GM19351 (cell line): Measurements from ENCODE around the gene JOSD2.

Source experiments
- ATAC-seq: cut with Tn5 transposase; IDR thresholded peaks from one replicate; pipeline ENCODE4 v1.9.1; 2021; ENCODE audit warnings: mild to moderate bottlenecking, moderate library complexity; ENCODE audit not compliant: unreplicated experiment

JOSD2 gene

DNA sequence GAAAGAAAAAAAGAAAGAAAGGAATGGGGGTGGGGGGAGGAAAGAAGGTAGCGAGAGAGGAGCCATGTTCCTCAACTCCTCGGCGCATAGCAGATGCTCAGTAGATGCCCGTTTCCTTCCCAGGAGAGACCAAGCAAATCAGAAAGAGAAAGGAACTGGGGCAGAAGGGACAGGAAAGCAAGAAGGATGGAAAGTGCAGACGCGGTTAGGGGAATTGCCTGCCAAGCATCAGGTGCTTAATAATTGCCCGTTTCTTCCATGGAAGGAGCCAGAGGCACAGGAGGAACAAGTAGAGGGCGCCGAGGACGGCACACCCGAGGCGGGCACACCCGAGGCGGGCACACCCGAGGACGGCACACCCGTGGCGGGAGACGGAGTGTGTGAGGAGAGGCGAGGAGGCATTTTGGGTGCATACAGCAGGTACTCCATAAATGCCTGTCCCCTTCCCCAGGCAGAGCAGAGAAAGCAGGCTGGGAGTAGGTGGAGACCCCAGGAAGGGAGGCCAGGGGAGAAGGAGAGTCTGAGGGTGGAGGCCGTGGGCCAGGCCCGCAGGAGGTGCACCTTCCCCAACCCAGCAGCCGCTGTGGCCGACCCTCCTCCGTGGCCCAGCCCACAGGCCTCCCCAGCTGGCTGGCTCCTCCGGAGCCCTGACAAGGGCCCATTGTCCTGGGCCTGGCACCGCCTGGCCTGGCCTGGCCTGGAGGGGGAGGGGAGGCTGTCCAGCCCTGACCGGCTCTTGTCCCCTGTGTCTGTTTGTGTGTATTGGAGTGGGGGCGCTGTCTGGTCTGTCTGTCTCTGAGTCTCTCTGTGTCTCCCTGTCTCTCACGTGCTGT lies 14.6 kb downstream of the JOSD2 start:
- ATAC-seq = no peak

DNA sequence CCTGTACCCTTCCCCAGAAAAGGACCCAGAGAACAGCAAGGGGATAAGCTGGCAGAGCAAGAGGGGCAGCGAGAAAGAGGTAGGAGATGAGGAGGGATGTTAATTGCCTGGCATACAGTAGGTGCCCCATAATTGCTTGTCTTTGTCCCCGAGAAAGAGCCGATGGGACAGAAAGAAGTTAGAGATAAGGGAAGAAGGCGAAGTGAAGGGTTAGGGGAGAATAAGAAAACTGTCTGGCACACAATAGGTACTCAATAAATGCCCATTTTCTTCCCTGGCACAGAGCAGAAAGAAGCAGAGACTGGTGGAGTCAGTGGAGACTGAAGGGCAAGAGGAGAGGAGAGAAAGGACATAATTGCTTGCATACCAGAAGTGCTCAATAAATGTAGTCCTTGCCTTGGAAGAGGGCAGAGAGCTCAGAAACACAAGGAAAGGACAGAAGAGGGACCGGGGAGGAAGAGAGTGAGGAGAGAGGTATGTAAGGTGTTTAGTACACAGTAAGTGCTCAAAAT lies 15.9 kb downstream of the JOSD2 start:
- ATAC-seq = no peak

DNA sequence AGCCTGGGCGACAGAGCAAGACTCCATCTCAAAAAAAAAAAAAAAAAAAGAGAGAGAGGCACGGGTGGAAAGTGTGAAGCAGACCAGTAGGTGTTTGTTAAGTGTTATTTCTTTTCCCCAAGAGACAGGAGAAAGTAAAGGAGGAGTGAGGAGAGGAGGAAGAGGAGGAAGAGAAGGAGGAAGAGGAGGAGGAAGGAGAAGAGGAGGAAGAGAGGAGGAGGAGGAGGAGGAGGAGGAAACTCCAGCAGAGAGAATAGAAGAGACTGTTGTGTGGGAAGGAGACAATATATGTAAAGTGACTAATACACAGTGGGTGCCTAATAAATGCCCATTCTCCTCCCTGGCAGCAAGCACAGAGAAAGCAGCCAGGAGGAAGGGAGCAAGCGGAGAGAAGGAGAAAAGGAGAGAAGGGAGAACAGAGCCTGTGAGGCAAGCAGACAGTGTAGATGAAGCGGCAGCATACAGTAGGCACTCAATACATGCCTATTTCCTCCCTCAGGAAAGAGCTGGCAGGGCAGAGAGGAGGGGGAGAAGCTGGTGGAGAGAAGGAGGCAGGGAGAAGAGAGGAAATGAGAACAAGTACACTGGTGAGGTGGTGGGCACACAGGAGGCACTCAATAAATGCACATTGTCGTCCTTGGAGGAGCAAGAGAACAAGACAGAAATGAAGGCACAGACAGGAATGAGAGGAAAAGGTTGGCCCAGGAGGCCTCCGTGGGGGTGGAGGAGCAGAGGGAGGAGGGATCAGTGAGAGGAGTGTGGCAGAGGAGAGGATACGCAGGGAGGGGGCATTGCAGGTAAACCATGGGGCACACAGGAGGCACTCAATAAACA lies 16.6 kb downstream of the JOSD2 start:
- no peak for ATAC-seq

DNA sequence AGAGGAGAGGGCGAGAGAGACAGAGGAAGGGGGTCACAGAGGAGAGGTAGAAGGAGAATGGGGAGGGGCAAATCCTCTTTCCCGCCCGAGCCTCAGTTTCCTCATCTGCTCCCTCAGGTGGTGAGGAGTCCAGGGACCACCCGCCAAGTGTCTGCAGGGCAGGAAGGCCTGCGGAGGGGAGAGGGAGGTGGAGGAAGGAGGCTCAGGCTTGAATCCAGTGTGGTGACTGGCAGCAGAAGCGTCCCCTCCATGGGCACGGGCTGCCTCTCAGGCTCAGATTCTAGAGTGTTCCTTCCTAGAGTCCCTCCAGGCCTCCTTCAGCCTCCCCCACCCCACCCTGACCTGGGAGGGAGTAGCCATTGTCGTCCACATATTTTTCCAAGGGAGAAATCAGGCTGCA lies 17.8 kb downstream of the JOSD2 start:
- ATAC-seq = no peak

DNA sequence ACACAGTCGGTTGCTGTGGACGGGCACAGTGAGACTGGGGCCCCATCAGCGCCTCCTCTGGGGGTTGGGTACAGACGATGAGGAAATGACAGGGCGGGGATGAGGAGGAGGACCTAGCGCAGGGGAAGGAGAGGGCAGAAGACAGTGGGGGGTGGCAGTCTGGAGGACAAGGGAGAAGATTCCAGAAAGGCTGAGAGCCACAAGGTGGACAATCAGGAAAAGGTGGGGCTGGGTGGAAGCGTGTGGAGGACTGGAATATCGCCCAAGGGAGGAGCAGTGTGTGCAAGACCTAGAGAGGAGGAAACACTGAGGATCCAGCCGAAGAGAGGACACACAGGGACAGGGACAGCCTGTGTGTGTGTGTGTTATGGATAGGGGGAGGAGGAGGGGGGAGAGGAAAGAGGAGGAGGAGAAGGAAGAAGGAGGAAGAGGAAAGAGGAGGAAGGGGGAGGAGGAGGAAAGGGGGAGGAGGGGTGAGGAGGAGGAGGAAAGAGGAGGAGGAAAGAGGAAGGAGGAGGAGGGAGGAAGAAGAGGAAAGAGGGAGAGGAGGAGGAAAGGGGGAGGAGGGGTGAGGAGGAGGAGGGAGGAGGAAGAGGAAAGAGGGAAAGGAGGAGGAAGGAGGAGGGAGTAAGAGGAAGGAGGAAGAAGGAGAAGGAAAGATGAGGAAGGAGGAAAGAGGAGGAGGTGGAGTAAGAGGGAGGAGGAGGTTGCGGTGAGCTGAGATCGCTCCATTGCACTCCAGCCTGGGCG lies 18.5 kb downstream of the JOSD2 start:
- no peak for ATAC-seq

DNA sequence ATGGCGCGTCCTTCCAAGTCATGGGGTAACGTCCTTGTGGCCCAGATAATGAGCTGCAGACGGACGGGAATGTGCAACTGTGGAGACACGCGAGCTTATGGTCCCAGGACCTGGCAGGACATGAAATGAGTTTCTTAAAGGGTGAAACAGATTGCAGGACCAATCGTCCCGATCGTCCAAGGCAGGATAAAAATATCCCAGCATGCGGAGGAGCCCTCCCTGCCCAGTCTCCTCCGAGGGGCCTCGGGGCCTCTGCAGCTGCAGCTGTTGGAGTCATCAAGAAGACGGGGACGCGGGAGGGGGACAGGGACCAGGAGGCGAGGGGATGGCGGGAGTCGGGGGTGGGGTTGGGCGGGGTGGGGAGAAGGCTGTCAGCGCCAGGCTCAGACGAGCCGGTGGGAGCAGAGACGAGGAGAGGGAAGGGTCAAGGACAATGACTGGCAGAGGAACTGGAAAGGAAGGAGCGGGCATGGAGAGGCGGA lies 20.0 kb downstream of the JOSD2 start:
- ATAC-seq = no peak

DNA sequence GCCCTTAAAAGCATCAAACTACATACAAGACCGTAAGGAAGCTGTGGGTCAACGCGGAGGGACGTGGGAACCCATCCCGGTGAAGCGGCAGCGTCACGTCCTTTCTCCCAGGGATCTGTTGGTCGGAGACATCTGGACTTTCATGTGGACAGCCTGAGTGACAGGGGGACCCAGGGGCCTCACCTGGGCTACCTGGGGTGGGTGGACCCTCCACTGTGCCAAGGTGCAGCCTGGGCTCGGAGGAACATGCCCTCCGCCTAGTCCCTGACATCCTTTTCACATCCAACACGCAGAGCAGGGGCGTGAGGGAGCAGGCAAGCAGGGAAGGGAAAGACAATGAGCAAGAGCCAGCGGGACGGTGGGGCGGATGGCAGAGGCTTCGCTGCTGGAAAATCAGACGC lies 20.6 kb downstream of the JOSD2 start:
- no peak for ATAC-seq

DNA sequence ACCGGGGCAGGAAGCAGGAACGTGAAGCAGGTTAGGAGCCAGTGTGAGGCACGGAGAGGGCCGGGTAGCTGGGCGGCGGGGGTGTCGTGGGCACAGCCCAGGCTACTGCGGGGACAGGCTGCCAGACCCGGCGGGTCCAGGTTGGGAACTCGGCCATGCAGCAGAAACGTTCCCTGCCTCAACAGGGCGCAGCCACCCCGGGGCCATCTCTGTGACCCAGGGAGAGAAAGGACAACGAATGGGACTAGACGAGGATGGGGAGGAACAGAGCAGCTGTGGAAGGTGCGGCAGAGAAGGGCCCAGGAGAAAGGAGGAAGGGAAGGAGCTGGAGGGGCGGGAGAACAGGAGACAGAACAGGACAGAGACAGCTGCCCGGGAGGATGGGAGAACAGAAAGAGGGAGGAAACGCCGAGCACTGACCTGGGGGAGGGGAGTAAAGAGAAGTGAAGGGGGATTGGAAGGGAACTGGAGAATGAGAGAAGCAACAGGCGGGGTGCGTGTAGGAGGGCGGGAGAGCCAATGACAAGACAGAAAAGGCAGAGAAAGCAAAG lies 21.5 kb downstream of the JOSD2 start:
- ATAC-seq = no peak

DNA sequence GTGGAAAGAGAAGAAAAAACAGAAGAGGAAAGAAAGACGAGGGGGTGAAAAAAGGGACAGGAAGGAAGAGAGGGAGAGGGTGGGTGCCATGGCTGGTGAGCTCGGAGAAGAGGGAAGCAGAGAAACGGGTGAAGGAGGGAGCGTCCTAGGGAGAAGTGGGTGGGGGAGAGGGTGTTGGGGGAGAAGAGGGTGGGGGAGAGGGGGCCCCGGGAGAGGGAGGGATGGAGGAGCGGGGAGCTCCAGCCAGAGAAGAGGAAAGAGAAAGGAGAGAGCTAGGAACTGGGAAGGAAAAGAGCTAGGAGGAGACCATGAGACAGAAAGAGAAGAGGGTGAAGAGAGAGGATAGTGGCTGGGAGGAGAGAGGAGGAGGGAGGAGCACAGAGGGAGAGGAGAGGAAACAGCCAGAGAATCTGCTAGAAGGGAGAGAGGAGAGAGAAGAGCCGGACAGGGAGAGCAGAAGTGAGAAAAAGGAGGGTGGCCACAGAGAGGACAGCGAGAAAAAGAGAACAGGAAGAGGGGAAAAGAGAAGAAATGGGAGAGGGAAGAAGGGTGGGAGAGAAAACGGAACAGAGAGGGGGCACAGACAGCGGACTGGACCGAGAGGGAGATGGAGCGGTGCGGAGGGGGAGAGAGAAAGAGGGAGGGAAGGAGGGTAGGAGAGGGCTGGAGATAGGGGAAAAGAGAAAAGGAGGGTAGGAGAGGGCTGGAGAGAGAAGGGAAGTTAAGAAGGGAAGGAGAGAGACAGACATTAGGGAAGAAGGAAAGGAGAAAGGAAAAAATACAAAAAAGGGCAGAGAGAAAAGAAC lies 22.4 kb downstream of the JOSD2 start:
- ATAC-seq = no peak

DNA sequence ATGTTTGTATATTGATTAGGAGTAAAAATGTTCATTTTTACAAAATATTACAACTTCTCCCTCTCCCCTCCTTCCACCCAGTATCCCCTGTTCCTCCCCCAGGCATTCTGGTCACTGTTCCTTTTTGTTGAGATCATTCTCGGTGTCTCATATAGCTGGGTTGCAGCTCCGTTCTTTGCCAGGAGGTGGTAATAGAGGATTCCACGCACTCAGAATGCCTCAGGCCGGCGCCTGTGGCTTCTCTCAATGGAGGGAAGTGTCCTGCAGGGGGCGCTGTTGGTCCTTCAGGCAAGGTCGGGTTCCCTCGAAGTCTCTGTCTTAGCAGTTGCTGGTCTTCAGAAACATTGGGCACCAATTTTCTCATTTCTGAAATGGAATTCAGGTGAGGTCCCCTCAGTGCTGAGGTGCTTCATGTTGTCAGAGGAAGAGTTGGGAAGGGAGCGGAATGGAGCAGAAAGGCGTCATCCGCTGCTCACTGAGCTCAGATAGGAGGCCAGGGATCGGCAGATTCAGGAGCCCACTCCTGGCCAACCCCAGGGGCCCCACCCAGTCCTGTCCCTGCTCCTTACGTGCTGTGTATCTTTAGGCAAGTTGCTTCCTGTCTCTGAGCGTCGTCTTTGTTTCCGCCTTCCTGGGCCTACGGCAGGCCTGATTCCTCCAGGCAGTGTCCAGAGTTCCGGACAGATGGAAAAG lies 24.0 kb downstream of the JOSD2 start:
- ATAC-seq = no peak

DNA sequence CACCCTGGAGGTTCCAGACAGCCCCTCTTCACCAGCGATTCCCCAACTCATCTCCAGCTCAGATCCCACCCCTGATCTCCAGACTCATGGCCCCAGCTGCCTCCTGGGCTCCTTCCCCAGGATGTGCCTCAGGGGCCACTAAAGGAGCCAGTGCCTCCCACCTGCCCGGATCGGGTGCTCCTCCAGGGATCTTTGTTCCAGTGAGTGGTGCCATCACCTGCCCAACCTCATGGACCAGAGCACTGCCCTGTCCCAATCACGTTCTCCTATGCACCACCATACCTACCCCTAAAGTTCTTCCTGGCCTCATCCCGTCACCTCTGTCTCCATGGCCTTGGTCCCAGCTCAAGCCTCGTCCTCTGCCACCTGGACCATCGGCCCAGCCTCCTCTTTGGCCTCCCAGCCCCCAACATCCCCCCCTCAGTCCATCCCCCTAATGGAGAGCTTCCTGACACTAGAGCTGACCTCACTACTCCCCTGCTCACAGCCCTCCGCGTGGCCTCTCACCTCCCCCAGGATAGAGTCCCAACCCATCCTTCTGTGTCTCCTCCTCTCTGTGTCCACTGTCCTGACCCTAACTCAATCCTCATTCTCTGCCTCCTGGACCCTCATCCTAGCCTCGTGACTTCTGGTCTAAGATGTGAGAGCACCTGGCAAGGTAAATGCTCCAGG lies 25.6 kb downstream of the JOSD2 start:
- ATAC-seq = no peak

DNA sequence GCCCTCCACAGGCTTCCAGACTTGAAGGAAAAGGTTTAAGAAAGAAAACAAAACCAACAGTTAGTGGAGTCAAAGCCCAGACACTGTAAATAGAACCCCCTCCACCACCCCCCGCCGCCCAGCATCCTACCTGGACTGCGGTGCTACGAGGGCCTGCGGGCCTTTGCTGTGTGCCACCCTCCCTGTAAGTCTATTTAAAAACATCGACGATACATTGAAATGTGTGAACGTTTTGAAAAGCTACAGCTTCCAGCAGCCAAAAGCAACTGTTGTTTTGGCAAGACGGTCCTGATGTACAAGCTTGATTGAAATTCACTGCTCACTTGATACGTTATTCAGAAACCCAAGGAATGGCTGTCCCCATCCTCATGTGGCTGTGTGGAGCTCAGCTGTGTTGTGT lies 28.1 kb downstream of the JOSD2 start:
- no peak for ATAC-seq

DNA sequence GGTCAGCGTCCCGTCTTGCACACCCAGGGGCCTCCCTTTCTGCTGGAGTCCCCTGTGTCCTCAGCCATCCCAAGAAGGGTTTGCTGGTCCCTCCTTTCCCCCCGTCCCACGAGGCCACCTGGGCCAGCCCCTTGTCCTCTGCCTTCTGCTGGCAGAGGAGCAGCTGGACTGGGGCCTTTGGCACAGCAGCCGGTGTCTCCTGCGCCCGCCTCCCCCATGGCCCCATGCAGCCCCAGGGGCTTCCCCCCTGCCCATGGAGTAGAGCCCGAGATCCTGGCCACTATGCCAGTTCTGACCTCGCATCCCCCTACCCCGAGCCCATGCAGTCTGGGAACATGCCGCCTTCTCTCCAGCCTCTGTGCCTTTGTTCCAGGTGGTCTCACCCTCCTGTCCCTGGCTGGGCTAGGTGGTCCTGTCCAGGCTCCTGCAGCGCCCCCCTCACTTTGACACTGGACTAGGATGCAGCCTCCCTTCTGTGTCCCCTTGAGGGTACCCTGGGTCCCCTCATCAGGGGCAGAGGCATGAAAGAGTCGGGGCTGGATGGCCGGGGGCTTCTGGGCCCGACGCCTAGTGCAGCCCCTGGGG lies 28.6 kb downstream of the JOSD2 start:
- no peak for ATAC-seq

DNA sequence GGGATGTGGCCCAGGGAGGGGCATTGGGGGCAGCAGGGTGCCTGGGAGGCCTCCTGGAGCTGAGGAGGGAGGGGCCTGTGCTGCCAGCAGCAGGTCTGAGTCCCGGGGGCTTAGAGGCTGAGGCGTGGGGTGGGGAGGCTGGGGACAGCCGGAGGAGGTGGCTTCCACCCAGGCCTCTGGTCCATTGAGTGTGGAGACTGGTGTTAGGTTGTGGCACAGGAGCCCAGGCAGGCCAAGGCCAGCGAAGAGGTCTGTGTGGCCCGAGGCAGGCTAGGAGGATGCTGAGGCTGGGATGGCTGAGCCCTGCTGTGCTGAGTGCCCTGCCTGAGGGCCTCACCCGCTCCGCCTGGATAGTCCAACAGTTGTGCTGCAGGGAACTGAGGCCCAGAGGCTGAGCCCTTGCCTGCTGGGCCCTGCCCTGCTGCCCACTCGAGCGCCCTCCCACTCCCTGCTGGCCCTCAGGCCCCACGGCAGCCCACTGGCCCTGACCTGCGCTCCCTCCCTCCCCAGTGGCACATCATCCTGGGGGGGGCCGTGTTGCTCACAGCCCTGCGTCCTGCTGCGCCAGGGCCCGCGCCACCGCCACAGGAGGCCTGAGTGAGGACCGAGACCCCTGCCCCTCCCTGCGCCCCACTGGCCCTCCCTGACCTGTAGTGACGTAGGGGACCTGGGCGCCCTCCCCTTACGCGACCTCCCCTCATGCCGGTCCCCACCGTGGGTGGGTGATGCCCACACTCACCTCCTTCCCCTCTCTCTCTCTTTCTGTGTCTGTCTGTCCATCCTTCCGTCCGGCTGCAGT lies 29.4 kb downstream of the JOSD2 start:
- no peak for ATAC-seq

DNA sequence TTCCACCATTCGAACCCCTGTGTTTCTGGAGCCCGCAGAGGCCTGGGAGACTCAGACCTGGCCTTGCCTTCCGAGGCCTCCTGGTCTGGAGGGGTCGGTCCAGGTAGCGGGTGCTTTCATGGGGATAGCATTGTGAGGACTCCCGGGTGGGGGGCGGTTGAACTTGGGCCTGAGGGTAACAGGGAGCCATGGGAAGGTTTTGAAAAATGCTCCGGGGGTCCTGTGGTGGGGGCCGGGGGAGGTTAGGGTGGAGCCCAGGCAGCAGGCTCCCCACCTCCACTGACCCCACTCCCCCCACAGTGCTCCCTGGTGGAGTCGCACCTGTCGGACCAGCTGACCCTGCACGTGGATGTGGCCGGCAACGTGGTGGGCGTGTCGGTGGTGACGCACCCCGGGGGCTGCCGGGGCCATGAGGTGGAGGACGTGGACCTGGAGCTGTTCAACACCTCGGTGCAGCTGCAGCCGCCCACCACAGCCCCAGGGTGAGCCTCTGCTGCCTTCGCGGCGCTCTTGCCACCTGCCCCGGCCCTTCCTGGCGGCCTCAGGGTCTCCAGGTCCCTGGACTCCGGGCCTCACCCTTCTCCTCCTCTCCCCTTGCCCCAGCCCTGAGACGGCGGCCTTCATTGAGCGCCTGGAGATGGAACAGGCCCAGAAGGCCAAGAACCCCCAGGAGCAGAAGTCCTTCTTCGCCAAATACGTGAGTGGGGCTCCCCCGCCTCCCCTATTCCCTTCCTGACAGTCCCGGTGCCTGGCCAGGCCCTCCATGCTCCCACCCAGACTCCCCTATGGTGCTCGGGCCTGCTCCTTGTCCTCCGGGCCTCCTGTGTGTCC lies 30.5 kb downstream of the JOSD2 start:
- ATAC-seq = no peak

DNA sequence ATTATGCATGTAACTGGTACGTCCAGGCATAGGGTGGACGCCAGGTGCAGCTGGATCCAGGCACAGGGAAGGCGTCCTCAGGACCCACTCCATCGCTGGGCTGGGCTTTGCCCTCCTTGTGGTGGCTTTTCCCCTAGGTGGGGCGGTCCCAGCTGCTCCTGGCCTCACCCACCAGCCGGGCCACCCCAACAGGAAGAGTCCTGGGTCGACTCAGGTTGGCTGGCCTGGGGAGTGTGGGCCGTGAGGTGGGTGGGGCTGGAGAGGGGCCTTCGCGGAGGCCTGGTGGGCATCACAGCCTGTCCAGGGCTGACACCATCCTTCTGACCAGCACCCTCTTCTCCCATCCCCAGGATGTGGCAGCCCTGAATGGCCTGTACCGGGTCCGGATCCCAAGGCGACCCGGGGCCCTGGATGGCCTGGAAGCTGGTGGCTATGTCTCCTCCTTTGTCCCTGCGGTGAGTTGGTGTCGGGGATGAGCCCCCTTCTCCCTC lies 31.2 kb downstream of the JOSD2 start:
- no peak for ATAC-seq
